ENCODE data around the gene COL12A1. TPM values are rescaled to one million over a fixed set of nuclear protein-coding genes. Genes with fewer than 3 reads are reported as not detected.

COL12A1 gene
- total and polyA plus RNA-seq, 2 of the 13 experiments (the other 11 are each of a cell fraction or from before 2014, with no cell fraction given): 0.02 TPM; not detected in 1

GRCh38 chr6:75145976-75146375 lies 59.9 kb downstream of the COL12A1 start (continued):
- no peak for TF ChIP-seq ARNT2 (CRISPR knock-in tag; IDR thresholded peaks at IDR 0.05; ENCODE audit: low read depth)

- BruUV-seq (replicated peaks): no TSS peak
- no peak overlapping the region for H3K9ac ChIP-seq (ENCODE audit: insufficient read depth, low read depth, low read length)
- no peak overlapping the region for H2AFZ ChIP-seq (ENCODE audit: low read length)
- DNase-seq (ENCODE audit: low spot score) (no peak), FAIRE-seq (no peak), ATAC-seq (no peak)
- no peak overlapping the region for H3K27ac ChIP-seq (ENCODE audit: extremely low read length, insufficient read depth, low read length)
- POLR2A ChIA-PET: no interaction called here
- H3K27me3 ChIP-seq (ENCODE audit: control insufficient read depth in 1 of 2, insufficient read depth in 2 of 2, low read length in 2 of 2): no peaks in the 10 kb centered on the region; a peak in 1 of 5 replicates
- WGBS (ENCODE audit: low lambda C conversion rate): 2% methylated on average over 4 of the region's 4 CpGs
- no peaks in the 10 kb centered on the region for H3K36me3 ChIP-seq (replicated peaks in 1 of 2; ENCODE audit: control insufficient read depth in 1 of 2, insufficient read depth in 2 of 2, low read length in 2 of 2)
- in situ Hi-C loops (cut with HindIII; ENCODE audit: extremely low pct_ligation_motif_present, low pct_unique_long_range_greater_than_20kb): no loop called here
- no peak for TF ChIP-seq ZKSCAN5 (CRISPR knock-in tag; IDR thresholded peaks at IDR 0.05)
- CTCF ChIA-PET (ENCODE audit: low intra/inter-chr PET ratio, low total read pairs): no interaction called here
- no peaks in the 10 kb centered on the region for H3K4me1 ChIP-seq (ENCODE audit: insufficient read depth, low read length)
- no peaks in the 10 kb centered on the region for H3K79me2 ChIP-seq (ENCODE audit: insufficient read depth, low read length)
- no peak overlapping the region for H3K4me2 ChIP-seq (ENCODE audit: low read depth, low read length)
- no peak overlapping the region for H3K4me3 ChIP-seq (replicated peaks in 1 of 3; ENCODE audit: insufficient read depth in 1 of 3, low read depth in 2 of 3, low read length in 3 of 3)
- intact Hi-C loops (cut with micrococcal nuclease; ENCODE audit: unreplicated experiment): no loop called here
- no peaks in the 10 kb centered on the region for H3K9me3 ChIP-seq (ENCODE audit: low read length)
- no peaks in the 10 kb centered on the region for H4K20me1 ChIP-seq (ENCODE audit: insufficient read depth, low read length)
Measured at GRCh38 chr6:75145211-75145610, 60.6 kb downstream of the COL12A1 start.

GRCh38 chr6:75144386-75144785 lies 61.5 kb downstream of the COL12A1 start:
- intact Hi-C loops (cut with micrococcal nuclease; ENCODE audit: unreplicated experiment): no loop called here
- no peak for DNase-seq (ENCODE audit: low spot score)
- no peak for FAIRE-seq
- CTCF ChIA-PET (ENCODE audit: low intra/inter-chr PET ratio, low total read pairs): no interaction called here
- no peak overlapping the region for H3K27ac ChIP-seq (ENCODE audit: extremely low read length, insufficient read depth, low read length)
- ATAC-seq: no peak
- H3K36me3 ChIP-seq (replicated peaks in 1 of 2; ENCODE audit: control insufficient read depth in 1 of 2, insufficient read depth in 2 of 2, low read length in 2 of 2): no peaks in the 10 kb centered on the region
- H4K20me1 ChIP-seq (ENCODE audit: insufficient read depth, low read length): no peaks in the 10 kb centered on the region
- no peaks in the 10 kb centered on the region for H3K9me3 ChIP-seq (ENCODE audit: low read length)
- in situ Hi-C loops (cut with HindIII; ENCODE audit: extremely low pct_ligation_motif_present, low pct_unique_long_range_greater_than_20kb): no loop called here
- POLR2A ChIA-PET: no interaction called here
- H3K9ac ChIP-seq (ENCODE audit: insufficient read depth, low read depth, low read length): no peak overlapping the region
- no peak overlapping the region for H2AFZ ChIP-seq (ENCODE audit: low read length)
- no peak overlapping the region for H3K4me2 ChIP-seq (ENCODE audit: low read depth, low read length)
- BruUV-seq (replicated peaks): no TSS peak
- no peak for TF ChIP-seq TGIF2 (CRISPR knock-in tag; IDR thresholded peaks at IDR 0.05)
- TF ChIP-seq ZNF354B (CRISPR knock-in tag; IDR thresholded peaks at IDR 0.05): no peak
- no peak for TF ChIP-seq RFXANK (CRISPR knock-in tag; IDR thresholded peaks at IDR 0.05)
- no peak for TF ChIP-seq ZFP90 (CRISPR knock-in tag; IDR thresholded peaks at IDR 0.05; ENCODE audit: borderline replicate concordance)
- no peak for TF ChIP-seq KDM2A (CRISPR knock-in tag; IDR thresholded peaks at IDR 0.05; ENCODE audit: borderline replicate concordance, low read depth)
- no peak for TF ChIP-seq ZFP1 (CRISPR knock-in tag; IDR thresholded peaks at IDR 0.05)
- TF ChIP-seq NONO (IDR thresholded peaks at IDR 0.05): no peak
- TF ChIP-seq NONO (CRISPR knock-in tag; conservative IDR thresholded peaks at IDR 0.05): no peak
- no peak for TF ChIP-seq ZNF274 (CRISPR knock-in tag; IDR thresholded peaks at IDR 0.05)
- TF ChIP-seq ZNF121 (CRISPR knock-in tag; IDR thresholded peaks at IDR 0.05): no peak
- no peak for TF ChIP-seq SMARCE1 (IDR thresholded peaks at IDR 0.05; ENCODE audit: borderline replicate concordance)
- TF ChIP-seq RFX1 (IDR thresholded peaks at IDR 0.05): no peak
- TF ChIP-seq HOXA5 (CRISPR knock-in tag; IDR thresholded peaks at IDR 0.05): no peak
- TF ChIP-seq E2F5 (CRISPR knock-in tag; conservative IDR thresholded peaks at IDR 0.05): no peak
- TF ChIP-seq DZIP1 (CRISPR knock-in tag; IDR thresholded peaks at IDR 0.05): no peak
- no peak for TF ChIP-seq MTF2 (CRISPR knock-in tag; IDR thresholded peaks at IDR 0.05; ENCODE audit: borderline replicate concordance)
- H3K79me2 ChIP-seq (ENCODE audit: insufficient read depth, low read length): no peaks in the 10 kb centered on the region
- no peaks in the 10 kb centered on the region; a peak in 1 of 5 replicates for H3K27me3 ChIP-seq (ENCODE audit: control insufficient read depth in 1 of 2, insufficient read depth in 2 of 2, low read length in 2 of 2)
- WGBS (ENCODE audit: low lambda C conversion rate): 0% methylated on average over 1 of the region's 1 CpG
- H3K4me3 ChIP-seq (replicated peaks in 1 of 3; ENCODE audit: insufficient read depth in 1 of 3, low read depth in 2 of 3, low read length in 3 of 3): no peak overlapping the region
- H3K4me1 ChIP-seq (ENCODE audit: insufficient read depth, low read length): no peaks in the 10 kb centered on the region
